NCI-H69 (cell line): ENCODE results near the gene PDE12.
A peak's percentile ranks its signal among the peaks of the same experiment; 100 is the strongest.
"Not testable (repeated sequence)": the region's sequence is repeated elsewhere in the genome, so short reads cannot be mapped to it uniquely, and the experiment has no call there.

ENCODE experiments used
- DNase-seq: peaks from one replicate; lab custom pipeline; 2025; lab: John Stamatoyannopoulos, UW

PDE12 gene

GRCh38 chr3:57583544-57583943, 27.5 kb downstream of the PDE12 start:
- DNase-seq: no peak

GRCh38 chr3:57586778-57587177, 30.7 kb downstream of the PDE12 start:
- no peak for DNase-seq

GRCh38 chr3:57587905-57588304, 31.8 kb downstream of the PDE12 start:
- no peak for DNase-seq

- no peak for DNase-seq
Observed at GRCh38 chr3:57592306-57592705, 36.2 kb downstream of the PDE12 start.

GRCh38 chr3:57594144-57594543, 38.1 kb downstream of the PDE12 start:
- no peak for DNase-seq

GRCh38 chr3:57594576-57594975, 38.5 kb downstream of the PDE12 start:
- no peak for DNase-seq

- DNase-seq: peak; percentile 55
Observed at GRCh38 chr3:57596495-57597126, 40.5 kb downstream of the PDE12 start.

GRCh38 chr3:57597127-57597923, 41.3 kb downstream of the PDE12 start, which contains the start of gene ARF4:
ARF4 (minus strand) TSS chr3:57597344; CDS start chr3:57597140, 204 bp downstream.
- peak; percentile 97 for DNase-seq

GRCh38 chr3:57598765-57599360, 42.8 kb downstream of the PDE12 start:
- no peak for DNase-seq

GRCh38 chr3:57600195-57600594, 44.1 kb downstream of the PDE12 start:
- no peak for DNase-seq

- no peak for DNase-seq
Observed at GRCh38 chr3:57604971-57605370, 48.9 kb downstream of the PDE12 start.

GRCh38 chr3:57605683-57606082, 49.6 kb downstream of the PDE12 start:
- DNase-seq: no peak

GRCh38 chr3:57611870-57612269, 55.8 kb downstream of the PDE12 start:
- not testable (repeated sequence) for DNase-seq

- no peak for DNase-seq
Observed at GRCh38 chr3:57616233-57616632, 60.2 kb downstream of the PDE12 start.
